Peyer's patch (tissue), 4 donors: Measurements from ENCODE around the gene PIAS1.

ENCODE experiments used
- CTCF ChIP-seq, 6 experiments: fragments of 450-650 bp in 4 of 6; fragments of 200-600 bp in 2 of 6; sonication (generic) in 1 of 6; IDR thresholded peaks; one replicate each; pipeline ENCODE4 v1.5.1; 2017 to 2019; ENCODE audit warnings: antibody characterized with exemption in 6 of 6, mild to moderate bottlenecking in 3 of 6, moderate library complexity in 1 of 6
- POLR2A ChIP-seq, 2 donors: fragments of 450-650 bp; IDR thresholded peaks; one replicate each; pipeline ENCODE4 v1.5.1; 2017; ENCODE audit warnings: antibody characterized with exemption in 2 of 2, mild to moderate bottlenecking in 2 of 2, moderate library complexity in 2 of 2

- TF ChIP-seq CTCF (IDR thresholded peaks at IDR 0.05) (peak in 1 of 6 experiments; percentile 5), POLR2A (IDR thresholded peaks at IDR 0.05) (no peak)
Observed at GRCh38 chr15:68143129-68143528, 89.0 kb downstream of the PIAS1 start.
